CD14-positive monocyte (primary cell): ENCODE data around the gene BIN1. TPM values are rescaled to one million over a fixed set of nuclear protein-coding genes. Genes with fewer than 3 reads are reported as not detected.
A peak's percentile ranks its signal among the peaks of the same experiment; 100 is the strongest.

Experiments used
- DNase-seq, 3 donors: peaks; one replicate each; pipeline ENCODE4 v3.0.0-alpha.2; 2011 to 2022
- H2AFZ ChIP-seq: 2 replicates; pipeline ENCODE4 v1.6.0; 2012; ENCODE audit warnings: mild to moderate bottlenecking, low read depth, low read length, inconsistent platforms; ENCODE audit not compliant: insufficient read depth, poor library complexity, severe bottlenecking
- H3K27ac ChIP-seq, 2 donors: 1 replicate in 1 of 2; 2 replicates in 1 of 2; pipeline ENCODE4 v1.5.1; 2012 to 2013; ENCODE audit warnings: low read length in 2 of 2, control low read depth in 1 of 2, inconsistent platforms in 1 of 2, low read depth in 1 of 2, mild to moderate bottlenecking in 1 of 2
- H3K27me3 ChIP-seq, 2 donors: one replicate each; pipeline versions ENCODE4 v1.6.0 to v1.6.1; 2011 to 2013; ENCODE audit warnings: low read length in 2 of 2; ENCODE audit not compliant: control insufficient read depth in 2 of 2, insufficient read depth in 2 of 2
- H3K36me3 ChIP-seq, 2 donors: replicated peaks in 1 of 2; 1 replicate in 1 of 2; 2 replicates in 1 of 2; pipeline versions ENCODE4 v1.5.1 to v1.6.1; 2012 to 2013; ENCODE audit warnings: low read length in 2 of 2, control low read depth in 1 of 2, inconsistent platforms in 1 of 2, mild to moderate bottlenecking in 1 of 2; ENCODE audit not compliant: insufficient read depth in 2 of 2, control insufficient read depth in 1 of 2
- H3K4me1 ChIP-seq, 2 donors: 1 replicate in 1 of 2; 2 replicates in 1 of 2; pipeline versions ENCODE4 v1.5.1 to v1.6.1; 2012 to 2013; ENCODE audit warnings: low read length in 2 of 2, control low read depth in 1 of 2, inconsistent platforms in 1 of 2, mild to moderate bottlenecking in 1 of 2, moderate library complexity in 1 of 2; ENCODE audit not compliant: insufficient read depth in 2 of 2, control insufficient read depth in 1 of 2
- H3K4me2 ChIP-seq: replicated peaks from 2 replicates; pipeline ENCODE3; 2012; ENCODE audit warnings: low read length, moderate library complexity, mild to moderate bottlenecking; ENCODE audit not compliant: poor library complexity, severe bottlenecking; ENCODE audit errors: extremely low read depth
- H3K4me3 ChIP-seq, 3 experiments: fragments of 200-600 bp in 1 of 3; sonication (generic) in 1 of 3; replicated peaks in 1 of 3; 1 replicate in 2 of 3; 2 replicates in 1 of 3; pipeline ENCODE4 v1.5.1; 2011 to 2013; ENCODE audit warnings: low read length in 3 of 3, mild to moderate bottlenecking in 3 of 3, control low read depth in 2 of 3, low read depth in 2 of 3, inconsistent platforms in 1 of 3, moderate library complexity in 1 of 3
- H3K79me2 ChIP-seq: 2 replicates; pipeline ENCODE4 v1.6.0; 2012; ENCODE audit warnings: mild to moderate bottlenecking, control low read depth, inconsistent platforms, low read length, moderate library complexity; ENCODE audit not compliant: insufficient read depth
- H3K9ac ChIP-seq: 2 replicates; pipeline ENCODE4 v1.6.0; 2017; ENCODE audit warnings: low read length, mild to moderate bottlenecking; ENCODE audit not compliant: insufficient read depth, poor library complexity, severe bottlenecking
- H3K9me3 ChIP-seq, 2 donors: replicated peaks in 1 of 2; 1 replicate in 1 of 2; 2 replicates in 1 of 2; pipeline versions ENCODE4 v1.5.1 to v1.6.1; 2012 to 2013; ENCODE audit warnings: low read length in 2 of 2, control low read depth in 1 of 2; ENCODE audit not compliant: control insufficient read depth in 1 of 2, insufficient read depth in 1 of 2
- H4K20me1 ChIP-seq: 2 replicates; pipeline ENCODE4 v1.6.0; 2012; ENCODE audit warnings: mild to moderate bottlenecking, low read length, control low read depth, moderate library complexity; ENCODE audit not compliant: insufficient read depth
- H3K27ac Mint-ChIP-seq, 7 donors: one replicate each; pipeline ENCODE4 v1.8.0; 2020; ENCODE audit warnings: mild to moderate bottlenecking in 7 of 7, mixed read lengths in 7 of 7, moderate library complexity in 6 of 7, inconsistent platforms in 2 of 7
- H3K27me3 Mint-ChIP-seq, 3 donors: one replicate each; pipeline ENCODE4 v1.8.0; 2021 to 2022; ENCODE audit warnings: low read depth in 3 of 3, mild to moderate bottlenecking in 3 of 3, mixed read lengths in 3 of 3, moderate library complexity in 3 of 3, inconsistent platforms in 1 of 3
- H3K36me3 Mint-ChIP-seq, 2 donors: one replicate each; pipeline ENCODE4 v1.8.0; 2020; ENCODE audit warnings: mixed read lengths in 2 of 2, inconsistent platforms in 1 of 2, mild to moderate bottlenecking in 1 of 2
- H3K4me1 Mint-ChIP-seq: one replicate; pipeline ENCODE4 v1.8.0; 2020; ENCODE audit warnings: mild to moderate bottlenecking, mixed read lengths
- H3K4me3 Mint-ChIP-seq, 2 donors: one replicate each; pipeline ENCODE4 v1.8.0; 2020; ENCODE audit warnings: mild to moderate bottlenecking in 2 of 2, mixed read lengths in 2 of 2, moderate library complexity in 1 of 2
- H3K9me3 Mint-ChIP-seq, 7 donors: one replicate each; pipeline ENCODE4 v1.8.0; 2020 to 2022; ENCODE audit warnings: mixed read lengths in 7 of 7, mild to moderate bottlenecking in 6 of 7, moderate library complexity in 6 of 7, inconsistent platforms in 2 of 7
- CTCF ChIP-seq: fragments of 200-600 bp; IDR thresholded peaks from one replicate; pipeline ENCODE4 v1.8.0; 2022; ENCODE audit warnings: antibody characterized with exemption, mild to moderate bottlenecking
- WGBS: methylation state at CpG from one replicate; pipeline ENCODE4 v1.1.5; 2013; ENCODE audit warnings: missing lambda C conversion rate; ENCODE audit not compliant: insufficient coverage; 5-methylcytosine and 5-hydroxymethylcytosine counted together
- intact Hi-C, 2 donors: fragments of 100-400 bp; cut with micrococcal nuclease; formaldehyde crosslinking; loops; one replicate each; pipeline versions ENCODE4 v1.15.0 to v1.15.1; 2023
- polyA plus RNA-seq, 3 donors: library from polyadenylated mRNA; depleted of rRNA in 1 of 3; unstranded in 2 of 3; stranded (reverse) in 1 of 3; fragments of 300-500 nt in 2 of 3; fragments of >200 nt in 1 of 3; fragmentation: Illumina TruSeq in 2 of 3; gene quantifications; 1 replicate in 2 of 3; 2 replicates in 1 of 3; pipeline ENCODE4 v1.2.3, GENCODE V29; 2012 to 2021

BIN1 gene
- polyA plus RNA-seq, 3 donors = 3.4 to 7.5 (median 4.1) TPM

- H3K36me3 Mint-ChIP-seq = peaks cover 0 to 3% of the 10 kb centered on the region in 2 donors
- WGBS = 90% methylated on average over 14 of the region's 15 CpGs
- no peak for DNase-seq
Measured at GRCh38 chr2:127096718-127097470, 10.1 kb downstream of the BIN1 start.

GRCh38 chr2:127096280-127096679 lies 10.7 kb downstream of the BIN1 start:
- Histone ChIP-seq H3K9me3 (no peaks in the 10 kb centered on the region), H3K9ac (no peak overlapping the region), H3K27ac (no peak overlapping the region), H3K4me2 (no peak overlapping the region), H3K27me3 (peaks cover 0 to 9% of the 10 kb centered on the region in 2 donors), H3K4me1 (peaks cover 7 to 9% of the 10 kb centered on the region in 2 donors), H2AFZ (no peak overlapping the region), H4K20me1 (no peaks in the 10 kb centered on the region), H3K36me3 (no peaks in the 10 kb centered on the region), H3K79me2 (no peaks in the 10 kb centered on the region), H3K4me3 (no peak overlapping the region)
- peak overlapping the region in 1 of 7 donors; percentile 35 for H3K27ac Mint-ChIP-seq
- no peak overlapping the region for H3K4me3 Mint-ChIP-seq
- peaks cover 14 to 17% (median 15%) of the 10 kb centered on the region in 3 donors for H3K27me3 Mint-ChIP-seq
- intact Hi-C loops = no loop called here
- peak in 1 of 3 donors; percentile 33 for DNase-seq
- H3K4me1 Mint-ChIP-seq = peaks cover 15% of the 10 kb centered on the region
- H3K36me3 Mint-ChIP-seq = peaks cover 0 to 3% of the 10 kb centered on the region in 2 donors
- H3K9me3 Mint-ChIP-seq = no peaks in the 10 kb centered on the region
- 13% methylated on average over 8 of the region's 9 CpGs for WGBS
- no peak for TF ChIP-seq CTCF

More at GRCh38 chr2:127096718-127097470, 10.1 kb downstream of the BIN1 start:
- Mint-ChIP-seq H3K4me3 (no peak overlapping the region), H3K9me3 (no peaks in the 10 kb centered on the region), H3K4me1 (peaks cover 15% of the 10 kb centered on the region), H3K27ac (no peak overlapping the region), H3K27me3 (peaks cover 13 to 17% (median 15%) of the 10 kb centered on the region in 3 donors)
- Histone ChIP-seq H3K27me3 (peaks cover 0 to 9% of the 10 kb centered on the region in 2 donors), H3K9me3 (no peaks in the 10 kb centered on the region), H3K4me1 (peaks cover 7 to 9% of the 10 kb centered on the region in 2 donors), H3K9ac (no peak overlapping the region), H3K79me2 (no peaks in the 10 kb centered on the region), H3K27ac (no peak overlapping the region), H3K4me3 (no peak overlapping the region), H3K4me2 (no peak overlapping the region), H4K20me1 (no peaks in the 10 kb centered on the region), H3K36me3 (no peaks in the 10 kb centered on the region), H2AFZ (no peak overlapping the region)
- no peak for TF ChIP-seq CTCF
- intact Hi-C loops = no loop called here
